ENCODE results near the gene IL1RAP.

The IL1RAP gene

DNA sequence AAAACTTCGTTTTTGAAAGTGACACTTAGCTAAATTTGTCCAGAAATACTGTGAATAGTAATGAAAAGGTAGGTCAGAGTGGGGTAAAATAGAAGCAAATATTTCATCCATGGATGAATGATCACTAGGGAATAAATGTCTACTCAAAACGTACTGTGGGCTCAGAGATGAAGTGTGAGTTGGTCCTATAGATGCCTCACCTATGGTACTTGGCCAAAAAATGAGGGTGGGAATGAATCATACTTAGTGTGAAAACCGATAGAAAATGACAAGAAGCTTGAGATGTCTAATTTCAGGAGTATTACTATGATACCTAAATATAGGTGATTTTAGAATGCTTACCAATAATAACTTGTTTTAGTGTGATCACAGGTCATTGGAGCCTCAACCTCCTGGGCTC, 192.7 kb downstream of the IL1RAP start:
- in situ Hi-C loops (cut with MboI; ENCODE audit: low sequenced_read_pairs), result no loop called here

Measured in hTERT RPE-1 (cell line).